ENCODE results near the gene GALNT16. TPM values are rescaled to one million over a fixed set of nuclear protein-coding genes. Genes with fewer than 3 reads are reported as not detected.

The GALNT16 gene
- total and polyA plus RNA-seq, 2 donors (not counting 3 experiments of a cell fraction or from before 2014, with no cell fraction given): 0.39 to 0.49 TPM

DNA sequence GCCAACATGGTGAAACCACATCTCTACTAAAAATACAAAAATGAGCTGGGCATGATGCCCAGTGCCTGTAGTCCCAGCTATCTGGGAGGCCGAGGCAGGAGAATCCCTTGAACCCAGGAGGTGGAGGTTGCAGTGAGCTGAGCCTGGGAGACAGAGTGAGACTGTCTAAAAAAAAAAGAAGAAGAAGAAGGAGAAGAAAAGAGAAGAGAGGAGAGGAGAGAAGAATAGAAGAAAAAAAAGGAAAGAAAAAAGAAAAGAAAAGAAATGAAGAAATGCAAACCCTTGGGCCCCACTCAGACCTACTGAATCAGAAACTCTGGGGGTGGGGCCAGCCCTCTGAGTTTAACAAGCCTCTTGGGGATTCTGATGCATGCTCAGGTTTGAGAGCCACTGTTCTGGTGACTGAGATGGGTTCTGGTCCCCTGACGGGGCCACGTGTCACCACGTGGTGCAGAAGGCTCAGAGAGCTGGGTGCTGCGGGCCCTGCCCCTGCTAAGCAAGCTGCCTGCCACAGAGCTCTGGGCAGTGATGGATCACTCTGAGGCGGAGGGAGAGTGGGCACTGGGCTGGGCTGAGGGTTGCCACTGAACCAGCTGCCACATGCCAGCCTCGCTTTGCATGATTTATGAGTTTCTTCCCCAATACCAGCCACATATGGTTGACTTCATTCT, 100.6 kb downstream of the GALNT16 start:
- Histone ChIP-seq H3K27ac (ENCODE audit: insufficient read depth, low read depth, low read length) (no peak overlapping the region), H3K4me2 (ENCODE audit: insufficient read depth, low read length) (no peak overlapping the region), H2AFZ (ENCODE audit: low read depth, low read length) (no peak overlapping the region), H3K9ac (replicated peaks; ENCODE audit: extremely low read depth, insufficient read depth, low read length) (no peak overlapping the region), H3K79me2 (ENCODE audit: control insufficient read depth, insufficient read depth, low read length) (no peaks in the 10 kb centered on the region), H3K4me1 (ENCODE audit: control insufficient read depth, extremely low read depth, insufficient read depth, low read length) (no peaks in the 10 kb centered on the region), H3K9me1 (replicated peaks; ENCODE audit: control insufficient read depth, extremely low read depth, insufficient read depth, low read length) (no peaks in the 10 kb centered on the region), H3K36me3 (ENCODE audit: control insufficient read depth in 2 of 2, extremely low read depth in 1 of 2, insufficient read depth in 2 of 2, low read length in 2 of 2) (no peaks in the 10 kb centered on the region), H4K20me1 (replicated peaks; ENCODE audit: control insufficient read depth, extremely low read depth, insufficient read depth, low read length) (no peaks in the 10 kb centered on the region), H3K27me3 (ENCODE audit: control insufficient read depth in 2 of 2, insufficient read depth in 2 of 2, low read length in 2 of 2) (peaks cover 2 to 5% of the 10 kb centered on the region in 2 experiments), H3K9me3 (replicated peaks; ENCODE audit: control insufficient read depth, insufficient read depth, low read length) (no peaks in the 10 kb centered on the region), H3K4me3 (replicated peaks in 1 of 3; ENCODE audit: insufficient read depth in 1 of 3, low read depth in 1 of 3, low read length in 3 of 3) (no peak overlapping the region)
- intact Hi-C loops (cut with micrococcal nuclease): no loop called here
- dilution Hi-C loops (cut with MboI; ENCODE audit: extremely low pct_ligation_motif_present, low sequenced_read_pairs): no loop called here
- TF ChIP-seq JUN (IDR thresholded peaks at IDR 0.05; ENCODE audit: borderline replicate concordance, insufficient read depth, insufficient read length, low read depth) (no peak), EZH2 (IDR thresholded peaks at IDR 0.05; ENCODE audit: borderline replicate concordance, low read depth, low read length, severe bottlenecking) (no peak), MYC (IDR thresholded peaks at IDR 0.05; ENCODE audit: low read depth, low read length) (no peak), POLR2AphosphoS5 (IDR thresholded peaks at IDR 0.05; ENCODE audit: insufficient read depth, low read depth, low read length) (no peak), FOS (IDR thresholded peaks at IDR 0.05; ENCODE audit: borderline replicate concordance, insufficient read depth, low read length) (no peak), POLR2A (IDR thresholded peaks at IDR 0.05; ENCODE audit: low read depth, low read length) (no peak), GATA2 (IDR thresholded peaks at IDR 0.05; ENCODE audit: insufficient read depth, insufficient read length, low read depth, low read length) (no peak)
- TF ChIP-seq, protein P1, sequence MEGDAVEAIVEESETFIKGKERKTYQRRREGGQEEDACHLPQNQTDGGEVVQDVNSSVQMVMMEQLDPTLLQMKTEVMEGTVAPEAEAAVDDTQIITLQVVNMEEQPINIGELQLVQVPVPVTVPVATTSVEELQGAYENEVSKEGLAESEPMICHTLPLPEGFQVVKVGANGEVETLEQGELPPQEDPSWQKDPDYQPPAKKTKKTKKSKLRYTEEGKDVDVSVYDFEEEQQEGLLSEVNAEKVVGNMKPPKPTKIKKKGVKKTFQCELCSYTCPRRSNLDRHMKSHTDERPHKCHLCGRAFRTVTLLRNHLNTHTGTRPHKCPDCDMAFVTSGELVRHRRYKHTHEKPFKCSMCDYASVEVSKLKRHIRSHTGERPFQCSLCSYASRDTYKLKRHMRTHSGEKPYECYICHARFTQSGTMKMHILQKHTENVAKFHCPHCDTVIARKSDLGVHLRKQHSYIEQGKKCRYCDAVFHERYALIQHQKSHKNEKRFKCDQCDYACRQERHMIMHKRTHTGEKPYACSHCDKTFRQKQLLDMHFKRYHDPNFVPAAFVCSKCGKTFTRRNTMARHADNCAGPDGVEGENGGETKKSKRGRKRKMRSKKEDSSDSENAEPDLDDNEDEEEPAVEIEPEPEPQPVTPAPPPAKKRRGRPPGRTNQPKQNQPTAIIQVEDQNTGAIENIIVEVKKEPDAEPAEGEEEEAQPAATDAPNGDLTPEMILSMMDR (IDR thresholded peaks at IDR 0.05; ENCODE audit: extremely low read depth in 1 of 2, insufficient read depth in 1 of 2, low read depth in 1 of 2, low read length in 2 of 2): no peak
- TF ChIP-seq, protein P2, sequence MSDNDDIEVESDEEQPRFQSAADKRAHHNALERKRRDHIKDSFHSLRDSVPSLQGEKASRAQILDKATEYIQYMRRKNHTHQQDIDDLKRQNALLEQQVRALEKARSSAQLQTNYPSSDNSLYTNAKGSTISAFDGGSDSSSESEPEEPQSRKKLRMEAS (IDR thresholded peaks at IDR 0.05; ENCODE audit: insufficient read depth, insufficient read length): no peak
- no peak for FAIRE-seq
- CTCF ChIA-PET: interaction anchor here (0.7 to 4.2 kb wide), 3 partner anchors 9 to 118 kb away, joined by 3 to 18 read pairs (median 7); no protein-coding TSS in a partner anchor
- DNase-seq (ENCODE audit: low read depth, low spot score): no peak
- POLR2A ChIA-PET: no interaction called here
- BruUV-seq (replicated peaks): no TSS peak

Measured in endothelial cell of umbilical vein (primary cell).